Astrocyte (in vitro differentiated cells and primary cell): Measurements from ENCODE around the gene DDB1. TPM values are rescaled to one million over a fixed set of nuclear protein-coding genes. Genes with fewer than 3 reads are reported as not detected.

Source experiments
- DNase-seq: peaks from one replicate; pipeline ENCODE4 v3.0.0-alpha.2; 2010; ENCODE audit warnings: low read depth
- FAIRE-seq: peaks from 2 replicates; lab custom pipeline; 2011; peaks lifted over from hg19 to GRCh38; lab: Jason Lieb, UNC
- H2AFZ ChIP-seq: 2 replicates; pipeline ENCODE4 v1.6.0; 2012; ENCODE audit warnings: low read depth, low read length, inconsistent platforms
- H3K27ac ChIP-seq: 2 replicates; pipeline ENCODE4 v1.5.1; 2011; ENCODE audit warnings: low read depth, low read length, inconsistent platforms
- H3K27me3 ChIP-seq: 2 replicates; pipeline ENCODE4 v1.6.0; 2011; ENCODE audit warnings: low read length, inconsistent platforms; ENCODE audit not compliant: insufficient read depth
- H3K36me3 ChIP-seq: 2 replicates; pipeline ENCODE4 v1.5.1; 2011; ENCODE audit warnings: low read length, inconsistent platforms; ENCODE audit not compliant: insufficient read depth
- H3K4me1 ChIP-seq: 2 replicates; pipeline ENCODE4 v1.5.1; 2011; ENCODE audit warnings: low read length, inconsistent platforms; ENCODE audit not compliant: insufficient read depth
- H3K4me2 ChIP-seq: 2 replicates; pipeline ENCODE4 v1.6.0; 2012; ENCODE audit warnings: low read length, inconsistent platforms
- H3K4me3 ChIP-seq: 2 replicates; pipeline ENCODE4 v1.5.1; 2011; ENCODE audit warnings: low read depth, mild to moderate bottlenecking, low read length, inconsistent platforms; ENCODE audit not compliant: insufficient read depth
- H3K79me2 ChIP-seq: 2 replicates; pipeline ENCODE4 v1.6.0; 2012; ENCODE audit warnings: mild to moderate bottlenecking, low read length, inconsistent platforms; ENCODE audit not compliant: insufficient read depth
- H3K9ac ChIP-seq: 2 replicates; pipeline ENCODE4 v1.6.0; 2012; ENCODE audit warnings: mild to moderate bottlenecking, low read length, inconsistent platforms
- H3K9me3 ChIP-seq: 2 replicates; pipeline ENCODE4 v1.5.1; 2012; ENCODE audit warnings: low read depth, mild to moderate bottlenecking, low read length, inconsistent platforms; ENCODE audit not compliant: insufficient read depth
- H4K20me1 ChIP-seq: 2 replicates; pipeline ENCODE4 v1.6.0; 2012; ENCODE audit warnings: low read length, inconsistent platforms; ENCODE audit not compliant: insufficient read depth
- H3K27ac Mint-ChIP-seq: one replicate; pipeline ENCODE4 v1.8.0; 2021; ENCODE audit warnings: mild to moderate bottlenecking, mixed read lengths; ENCODE audit not compliant: unreplicated experiment
- H3K27me3 Mint-ChIP-seq: one replicate; pipeline ENCODE4 v1.8.0; 2021; ENCODE audit warnings: low read depth, mixed read lengths; ENCODE audit not compliant: unreplicated experiment
- H3K36me3 Mint-ChIP-seq: one replicate; pipeline ENCODE4 v1.8.0; 2021; ENCODE audit warnings: low read depth, mixed read lengths; ENCODE audit not compliant: unreplicated experiment
- H3K4me1 Mint-ChIP-seq: one replicate; pipeline ENCODE4 v1.8.0; 2021; ENCODE audit warnings: low read depth, mixed read lengths; ENCODE audit not compliant: unreplicated experiment
- H3K4me3 Mint-ChIP-seq: one replicate; pipeline ENCODE4 v1.8.0; 2021; ENCODE audit warnings: mild to moderate bottlenecking, moderate library complexity, mixed read lengths; ENCODE audit not compliant: unreplicated experiment
- H3K9me3 Mint-ChIP-seq: one replicate; pipeline ENCODE4 v1.8.0; 2021; ENCODE audit warnings: mild to moderate bottlenecking, mixed read lengths; ENCODE audit not compliant: unreplicated experiment
- CTCF ChIP-seq: IDR thresholded peaks from 2 replicates; pipeline ENCODE4 v1.5.1; 2011; ENCODE audit warnings: low read depth, mild to moderate bottlenecking, inconsistent platforms, low read length, moderate library complexity; ENCODE audit not compliant: insufficient read depth
- EZH2 ChIP-seq: IDR thresholded peaks from 2 replicates; pipeline ENCODE4 v1.6.1; 2012; ENCODE audit warnings: mild to moderate bottlenecking, low read length, inconsistent platforms; ENCODE audit not compliant: insufficient read depth
- total RNA-seq: library from RNA; stranded (reverse); gene quantifications from 2 replicates; pipeline ENCODE4 v1.2.1, GENCODE V29; 2021

Gene DDB1
- total RNA-seq, 1 donor from 2014 or later = 251 TPM

- Histone ChIP-seq H4K20me1 (peaks cover 21% of the 10 kb centered on the region), H3K36me3 (peaks cover 1% of the 10 kb centered on the region), H3K4me1 (no peaks in the 10 kb centered on the region), H3K27me3 (peaks cover 13% of the 10 kb centered on the region), H3K79me2 (no peaks in the 10 kb centered on the region), H3K9me3 (no peaks in the 10 kb centered on the region), H2AFZ (no peak overlapping the region), H3K9ac (no peak overlapping the region), H3K27ac (no peak overlapping the region), H3K4me3 (no peak overlapping the region), H3K4me2 (no peak overlapping the region)
- DNase-seq (no peak), FAIRE-seq (no peak)
- Mint-ChIP-seq H3K27me3 (no peaks in the 10 kb centered on the region), H3K4me3 (no peak overlapping the region), H3K36me3 (peaks cover 23% of the 10 kb centered on the region), H3K4me1 (peaks cover 4% of the 10 kb centered on the region), H3K27ac (peak overlapping the region; percentile 63), H3K9me3 (no peaks in the 10 kb centered on the region)
- TF ChIP-seq EZH2 (no peak), CTCF (no peak)
Observed at GRCh38 chr11:61273178-61274078, 59.5 kb downstream of the DDB1 start.

GRCh38 chr11:61272731-61273130 lies 60.2 kb downstream of the DDB1 start:
- Mint-ChIP-seq H3K4me3 (no peak overlapping the region), H3K9me3 (no peaks in the 10 kb centered on the region), H3K36me3 (peaks cover 18% of the 10 kb centered on the region), H3K4me1 (no peaks in the 10 kb centered on the region), H3K27me3 (no peaks in the 10 kb centered on the region), H3K27ac (no peak overlapping the region)
- no peak for DNase-seq
- no peak for FAIRE-seq
- H3K27me3 ChIP-seq = peaks cover 8% of the 10 kb centered on the region
- H3K4me2 ChIP-seq = no peak overlapping the region
- H3K4me3 ChIP-seq = no peak overlapping the region
- peaks cover 21% of the 10 kb centered on the region for H4K20me1 ChIP-seq
- no peak overlapping the region for H3K9ac ChIP-seq
- H3K79me2 ChIP-seq = no peaks in the 10 kb centered on the region
- TF ChIP-seq CTCF (no peak), EZH2 (no peak)
- H2AFZ ChIP-seq = no peak overlapping the region
- H3K36me3 ChIP-seq = no peaks in the 10 kb centered on the region
- H3K27ac ChIP-seq = no peak overlapping the region
- H3K9me3 ChIP-seq = no peaks in the 10 kb centered on the region
- H3K4me1 ChIP-seq = no peaks in the 10 kb centered on the region
